GM21528 (cell line): ENCODE data around the gene MYH10.

Experiments
- ATAC-seq: cut with Tn5 transposase; IDR thresholded peaks from one replicate; pipeline ENCODE4 v1.9.1; 2021; ENCODE audit warnings: mild to moderate bottlenecking, moderate library complexity; ENCODE audit not compliant: unreplicated experiment, low FRiP score

MYH10 gene

GRCh38 chr17:8610558-8610957 is 20.0 kb downstream of the MYH10 start:
- no peak for ATAC-seq

GRCh38 chr17:8609910-8610309 is 20.6 kb downstream of the MYH10 start:
- no peak for ATAC-seq

DNA sequence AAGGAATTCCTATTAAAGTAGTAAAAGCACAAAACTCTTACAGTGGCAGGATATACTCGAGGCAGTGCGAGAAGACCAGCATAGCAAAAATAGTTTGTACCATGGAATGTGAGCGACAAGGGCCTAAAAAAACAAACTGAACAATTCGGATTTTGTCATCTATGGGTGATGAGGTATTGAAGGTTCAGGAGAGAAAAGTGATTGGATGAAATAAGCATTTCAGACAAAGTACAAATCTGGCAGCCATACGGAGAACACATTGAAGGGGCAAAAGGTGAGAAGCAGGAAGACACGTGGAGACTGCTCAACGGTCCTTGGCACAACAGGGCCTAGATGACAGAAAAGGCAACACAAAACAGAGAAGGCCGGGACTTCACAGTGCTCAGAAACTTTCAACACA is 22.5 kb downstream of the MYH10 start:
- ATAC-seq, result no peak

DNA sequence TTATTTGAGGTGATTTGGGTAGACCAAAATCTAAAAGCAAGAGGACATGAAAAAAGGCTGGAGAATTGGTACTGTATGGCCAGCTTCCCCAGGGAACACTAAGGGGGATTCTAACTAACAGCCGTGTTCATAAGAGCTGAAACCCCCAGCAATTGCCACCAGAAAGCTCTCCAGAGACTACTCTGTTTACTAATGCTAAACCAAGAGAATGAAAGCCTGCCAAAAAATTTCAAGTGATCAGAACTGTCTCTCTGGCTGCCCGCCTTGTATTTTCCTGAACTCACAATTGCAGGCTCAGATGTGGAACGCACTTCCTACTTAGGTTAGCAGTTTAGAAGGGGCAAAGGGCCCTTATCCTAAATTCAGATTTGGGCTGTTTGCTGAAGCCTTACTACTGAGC is 24.1 kb downstream of the MYH10 start:
- ATAC-seq, result no peak

DNA sequence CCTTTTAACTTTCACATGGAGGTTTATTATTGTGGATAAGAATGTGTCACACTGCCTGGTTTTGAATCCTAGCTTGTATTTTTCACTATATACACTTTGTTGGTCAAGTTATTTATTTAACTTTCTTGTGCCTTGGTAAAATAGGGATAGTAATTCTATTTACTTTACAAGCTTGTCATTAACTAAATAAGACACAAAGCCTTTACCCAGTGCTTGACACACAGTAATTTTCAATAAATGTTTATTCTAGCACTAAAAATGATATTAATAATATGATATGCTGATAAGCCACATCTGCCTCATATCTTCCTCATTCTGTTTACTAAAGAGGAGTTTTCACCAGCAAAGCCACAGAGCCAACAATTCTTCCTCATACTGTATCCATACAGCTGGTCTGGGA is 27.8 kb downstream of the MYH10 start:
- ATAC-seq, result no peak

- ATAC-seq, result no peak
Measured at GRCh38 chr17:8599351-8600011, 31.0 kb downstream of the MYH10 start.

DNA sequence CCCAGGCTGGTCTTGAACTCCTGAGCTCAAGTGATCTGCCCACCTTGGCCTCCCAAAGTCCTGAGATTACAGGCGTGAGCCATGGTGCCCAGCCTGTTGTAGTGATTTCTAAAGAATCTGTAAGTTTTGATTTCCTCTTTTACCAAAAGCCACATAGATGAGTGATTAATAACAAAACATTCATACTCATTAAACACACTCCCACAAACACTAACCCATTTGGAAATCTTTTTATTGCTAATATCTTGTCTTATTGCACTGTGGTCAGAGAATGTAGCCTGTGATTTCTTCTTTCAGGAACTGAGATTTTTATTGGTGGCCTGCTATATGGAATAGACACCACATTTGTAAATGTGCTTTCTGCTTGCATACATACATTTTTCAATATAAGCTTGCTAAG is 31.6 kb downstream of the MYH10 start:
- ATAC-seq, result no peak

DNA sequence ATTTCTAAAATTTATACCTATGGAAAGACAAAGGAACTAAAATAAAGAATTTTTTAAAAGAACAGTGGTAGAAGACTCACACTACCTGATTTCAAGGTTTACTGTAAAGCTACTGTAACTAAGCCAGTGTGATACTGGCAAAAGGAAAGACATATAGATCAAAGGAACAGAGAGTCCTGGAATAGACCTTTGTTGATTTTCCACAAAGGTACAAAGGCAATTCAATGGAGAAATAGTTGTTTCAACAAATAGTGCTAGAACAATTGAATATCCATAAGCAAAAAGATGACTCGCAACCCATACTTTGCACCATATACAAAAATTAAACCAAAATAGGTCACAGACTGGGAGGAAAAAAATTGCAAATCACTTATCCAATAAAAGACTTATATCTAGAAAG is 36.7 kb downstream of the MYH10 start:
- ATAC-seq, result no peak

- ATAC-seq, result no peak
Measured at GRCh38 chr17:8593276-8593675, 37.2 kb downstream of the MYH10 start.

DNA sequence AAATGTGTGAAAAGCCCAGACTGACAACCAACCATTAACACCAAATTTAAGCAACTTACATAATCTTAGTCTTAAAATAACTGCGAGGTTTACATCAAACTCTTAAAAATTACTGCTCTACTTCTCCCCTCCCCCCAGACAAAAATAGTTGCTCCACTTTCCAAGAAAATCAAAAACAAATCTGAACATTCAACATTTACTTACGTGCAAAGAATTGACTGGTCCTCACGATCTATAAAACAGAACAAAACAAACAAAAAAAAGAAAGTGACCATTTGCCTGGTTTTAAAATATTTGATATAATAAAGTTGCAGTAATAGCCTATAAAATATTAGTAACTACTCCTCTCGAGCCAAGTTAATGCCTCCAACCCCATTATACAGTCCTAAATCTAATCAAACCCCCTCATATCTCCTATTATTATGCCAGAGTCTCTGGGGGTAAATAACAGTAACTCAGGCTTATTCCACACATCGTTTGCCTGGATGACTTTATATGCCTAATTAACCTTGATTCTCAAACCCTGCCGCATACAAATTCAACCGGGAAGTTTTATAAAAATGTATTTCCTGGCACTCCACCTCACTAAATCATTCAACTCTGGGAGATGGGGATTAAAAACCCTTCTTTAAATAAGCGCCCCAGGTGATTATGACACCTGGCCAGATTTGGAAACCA is 41.5 kb downstream of the MYH10 start:
- ATAC-seq, result no peak

DNA sequence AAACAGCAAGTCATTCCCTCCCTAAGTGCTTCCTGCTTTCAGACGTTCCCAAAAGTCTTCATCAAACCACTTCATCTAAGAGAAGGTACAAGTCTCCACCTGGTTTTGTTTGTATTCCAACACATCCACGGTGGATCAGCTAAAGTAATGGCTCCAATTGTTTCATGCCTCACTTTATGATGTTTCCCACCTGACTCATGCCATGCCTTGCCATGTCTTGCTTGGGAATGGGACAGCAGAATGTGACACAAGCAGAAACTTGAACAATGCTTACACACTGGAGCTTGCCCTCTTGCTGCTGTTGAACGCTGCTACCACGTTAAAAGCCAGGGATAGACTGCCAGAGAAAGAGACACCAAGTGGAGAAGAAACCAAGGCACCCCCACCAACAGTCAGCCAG is 43.8 kb downstream of the MYH10 start:
- no peak for ATAC-seq

DNA sequence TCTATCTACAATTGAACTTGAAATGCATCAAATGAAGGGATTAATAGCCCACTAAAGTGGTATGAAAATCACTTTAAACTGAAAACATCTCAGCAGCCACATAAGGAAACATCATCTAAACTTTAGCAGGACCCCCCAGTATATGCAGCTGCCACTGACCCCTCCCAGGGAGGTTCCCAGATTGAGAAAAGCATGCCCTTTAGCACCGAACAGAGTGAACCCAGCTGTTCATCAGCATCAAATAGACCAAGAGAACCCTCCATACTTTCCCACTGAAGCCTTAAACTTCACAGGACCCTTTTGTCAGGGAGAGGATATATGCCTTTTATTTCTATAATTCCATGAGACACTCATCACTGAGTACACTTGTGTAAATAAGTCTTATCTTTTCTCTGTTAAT is 44.6 kb downstream of the MYH10 start:
- no peak for ATAC-seq

DNA sequence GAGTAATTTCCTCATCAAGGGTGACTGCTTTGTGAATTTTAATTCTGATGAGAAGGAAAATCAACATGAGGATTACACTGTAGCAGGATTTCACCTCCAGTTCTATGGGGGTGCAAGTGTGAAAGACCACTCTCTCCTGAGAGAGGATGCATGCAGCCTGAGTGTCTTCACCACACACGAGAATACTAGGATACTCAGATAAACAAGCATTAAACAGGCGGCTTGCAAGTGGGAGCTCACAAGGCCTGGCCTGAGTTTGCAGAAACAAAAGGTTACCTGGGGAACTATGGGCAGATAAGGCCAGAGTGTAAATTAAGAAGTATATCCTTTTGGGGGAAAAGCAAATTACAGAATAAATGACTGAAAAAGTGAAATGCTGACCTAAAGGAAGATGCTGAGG is 46.6 kb downstream of the MYH10 start:
- no peak for ATAC-seq

- no peak for ATAC-seq
Measured at GRCh38 chr17:8580952-8581658, 49.4 kb downstream of the MYH10 start.

GRCh38 chr17:8577868-8578267 is 52.7 kb downstream of the MYH10 start:
- no peak for ATAC-seq

DNA sequence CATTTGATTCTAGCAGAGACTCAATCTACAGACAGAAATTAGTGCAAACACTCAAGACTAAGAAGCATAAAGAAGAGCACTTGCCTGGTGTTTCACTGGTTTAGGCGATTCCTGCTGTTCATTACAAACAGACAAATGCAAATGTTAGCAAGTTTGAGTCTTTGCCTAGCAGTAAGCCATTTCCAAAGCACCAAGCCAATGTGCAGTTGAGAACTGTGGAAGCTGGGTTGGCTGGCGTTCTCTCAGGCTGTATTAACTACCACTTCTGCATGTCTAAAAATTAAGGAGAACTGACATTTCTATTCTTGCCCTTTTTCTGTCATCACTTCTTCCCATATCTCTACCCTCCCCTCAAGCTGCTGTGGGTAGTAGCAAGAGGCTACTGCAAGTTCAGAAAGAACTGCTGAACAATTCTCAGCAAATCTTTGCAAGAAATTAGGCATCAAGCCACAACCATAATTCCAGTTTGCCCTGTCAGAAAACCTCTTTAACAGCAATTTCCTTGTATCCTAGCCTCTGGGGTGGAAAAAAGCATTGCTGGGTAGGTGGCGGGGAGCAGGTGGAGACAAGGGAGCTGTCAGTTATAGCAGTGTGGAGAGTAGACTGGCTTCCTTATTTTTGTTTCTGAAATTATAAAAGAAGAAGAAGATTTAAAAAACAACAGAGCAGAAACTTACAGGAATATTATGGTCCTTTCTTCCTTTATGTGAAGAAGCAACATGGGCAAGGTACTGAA is 53.8 kb downstream of the MYH10 start:
- no peak for ATAC-seq

- no peak for ATAC-seq
Measured at GRCh38 chr17:8574687-8575086, 55.8 kb downstream of the MYH10 start.

DNA sequence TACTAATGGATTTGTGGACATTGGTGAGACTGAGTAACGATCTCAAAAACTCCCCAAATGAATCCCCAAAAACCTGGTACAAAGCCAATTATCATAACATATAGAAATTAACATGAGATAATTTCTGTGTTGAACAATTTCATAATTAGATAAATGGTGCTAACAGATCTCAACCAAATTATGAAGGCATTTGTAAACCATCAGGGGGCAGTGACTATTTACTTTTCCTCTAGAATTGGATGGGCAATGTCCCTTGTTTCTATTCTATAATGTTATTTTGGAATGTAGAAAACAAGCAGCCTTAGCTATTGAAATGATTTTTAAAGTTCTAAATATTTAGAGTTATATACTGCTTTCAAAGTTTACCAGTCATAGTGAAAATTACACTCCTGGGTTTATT is 57.8 kb downstream of the MYH10 start:
- no peak for ATAC-seq

DNA sequence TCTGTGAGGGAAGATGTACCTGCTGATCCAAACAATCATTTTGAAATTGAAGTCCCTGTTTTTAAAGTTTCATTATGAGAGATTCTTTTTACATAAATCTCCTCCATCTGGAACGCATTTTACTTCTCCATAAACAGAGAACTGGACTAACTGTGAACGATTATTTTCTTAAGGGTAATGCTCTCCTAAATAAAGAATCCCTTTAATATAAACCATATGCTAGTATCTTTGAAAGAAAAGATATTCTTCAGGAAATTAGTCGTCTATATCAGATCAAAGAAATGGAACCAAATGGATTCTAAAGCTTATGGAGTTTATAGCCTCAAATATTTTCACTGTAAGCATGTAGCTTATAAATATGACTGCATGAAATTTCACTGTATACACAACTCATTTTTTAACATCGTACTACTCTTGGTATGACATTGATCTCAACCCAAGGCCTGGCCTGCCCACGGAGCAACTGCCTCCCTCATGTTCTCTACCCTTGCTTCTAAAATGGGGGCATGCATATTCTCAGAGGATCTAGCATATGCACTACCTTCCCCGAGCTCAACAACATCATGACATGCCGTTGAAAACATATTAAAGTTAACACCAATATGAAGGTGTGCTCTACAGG is 66.4 kb downstream of the MYH10 start:
- ATAC-seq, result no peak

DNA sequence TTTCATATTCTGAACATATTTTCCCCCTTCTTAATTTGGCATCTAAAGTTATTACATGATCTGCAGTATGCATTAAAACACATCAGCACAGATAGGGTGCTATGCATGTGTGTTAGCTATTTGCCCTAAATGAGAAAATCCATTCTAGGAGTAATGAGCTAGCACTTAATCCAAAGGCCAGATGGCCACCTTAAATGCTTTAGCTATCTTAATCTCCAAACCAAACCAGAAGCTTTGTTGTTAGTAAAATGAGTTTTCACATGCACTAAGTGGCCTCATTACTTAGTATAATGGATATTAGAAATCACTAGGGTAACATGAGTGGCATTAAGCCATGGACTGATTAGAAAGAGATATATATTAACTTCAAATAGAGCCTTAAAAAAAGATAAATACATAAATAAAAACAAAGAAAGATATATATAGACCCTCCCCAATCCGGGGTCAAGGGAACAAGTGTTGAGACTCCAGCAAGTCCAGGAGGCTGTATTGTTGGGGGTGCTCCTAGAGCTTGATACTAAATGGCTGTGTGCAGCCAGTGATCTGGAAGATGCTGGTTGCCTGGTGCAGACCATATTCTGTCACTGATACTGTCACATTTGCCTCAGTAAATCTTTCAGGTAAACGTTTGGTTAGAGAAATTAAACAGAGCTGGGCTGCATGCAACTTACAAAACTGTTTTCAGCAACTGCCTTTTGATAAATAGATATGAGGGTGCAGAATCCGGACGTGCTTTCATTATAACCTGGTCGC is 67.3 kb downstream of the MYH10 start:
- ATAC-seq, result no peak
